ENCODE measurements around the gene SYT8. TPM values are rescaled to one million over a fixed set of nuclear protein-coding genes. Genes with fewer than 3 reads are reported as not detected.

SYT8 gene
- total RNA-seq, 1 experiment from 2014 or later, result 1.0 TPM

GRCh38 chr11:1832211-1832919, 2.4 kb upstream of the SYT8 start:
- Histone ChIP-seq H3K27ac (ENCODE audit: low read depth, low read length) (no peak overlapping the region; the same call in 1 of the 2 replicates), H3K27me3 (ENCODE audit: insufficient read depth, low read length) (no peaks in the 10 kb centered on the region), H4K20me1 (ENCODE audit: insufficient read depth) (no peaks in the 10 kb centered on the region), H3K4me2 (ENCODE audit: low read length) (peak overlapping the region; percentile 85), H3K79me2 (ENCODE audit: insufficient read depth, low read length) (no peaks in the 10 kb centered on the region), H3K9ac (ENCODE audit: low read length) (peak overlapping the region; percentile 35), H3K9me2 (ENCODE audit: insufficient read depth) (no peaks in the 10 kb centered on the region), H3K4me3 (replicated peaks in 1 of 2; ENCODE audit: low read depth in 1 of 2, low read length in 2 of 2) (peak overlapping the region; percentile 31 to 55), H2AFZ (ENCODE audit: low read depth, low read length, poor library complexity, severe bottlenecking) (peak overlapping the region; percentile 82), H3K36me3 (ENCODE audit: control insufficient read depth in 1 of 2, insufficient read depth in 2 of 2, low read length in 2 of 2) (no peaks in the 10 kb centered on the region), H3K4me1 (ENCODE audit: control insufficient read depth in 1 of 2, insufficient read depth in 2 of 2, low read length in 2 of 2) (peaks cover 57 to 82% of the 10 kb centered on the region in 2 experiments), H3K9me3 (ENCODE audit: control insufficient read depth in 1 of 2, insufficient read depth in 1 of 2, low read depth in 1 of 2, low read length in 2 of 2) (no peaks in the 10 kb centered on the region)
- intact Hi-C loops (cut with micrococcal nuclease), result loop anchor here (1.0 to 2.0 kb wide), 3 partner anchors 138 to 286 kb away; no protein-coding TSS in a partner anchor
- CTCF ChIA-PET, result interaction anchor here (0.6 to 5.0 kb wide), 28 partner anchors 7 to 326 kb away, joined by 3 to 259 read pairs (median 4); partner anchors contain the start of gene H19
- RAD21 ChIA-PET (ENCODE audit: low non-redundant PET in 1 of 2, low total read pairs in 2 of 2, uncharacterized antibody in 2 of 2, unreplicated experiment in 2 of 2), result interaction anchor here (0.6 to 3.1 kb wide), 16 partner anchors 8 to 319 kb away, joined by 3 to 63 read pairs (median 4); no protein-coding TSS in a partner anchor
- TF ChIP-seq RAD21 (IDR thresholded peaks at IDR 0.05; ENCODE audit: low read depth) (no peak), ZNF274 (IDR thresholded peaks at IDR 0.05; ENCODE audit: low read depth, low read length) (no peak), YY1 (IDR thresholded peaks at IDR 0.05; ENCODE audit: extremely low read depth, insufficient replicate concordance, low read depth, low read length) (peak; percentile 44), CTCF (IDR thresholded peaks at IDR 0.05 in 2 of 3, conservative IDR thresholded peaks at IDR 0.05 in 1 of 3; ENCODE audit: borderline replicate concordance in 1 of 3, insufficient read depth in 1 of 3, low read depth in 2 of 3, low read length in 2 of 3) (peak in 2 of 3 experiments; percentile 94 to 96; a peak in 4 of 6 replicates), POLR2AphosphoS5 (IDR thresholded peaks at IDR 0.05; ENCODE audit: low read depth, low read length) (0 out of 2 replicates have a peak, but pooled peaks have one; percentile 17), CBX3 (IDR thresholded peaks at IDR 0.05; ENCODE audit: low read depth) (no peak)
- DNase-seq (ENCODE audit: low read depth, low spot score) (no peak), ATAC-seq (peak; percentile 54)
- BruUV-seq (replicated peaks), result no TSS peak
- POLR2A ChIA-PET, result interaction anchor here (1.1 to 2.3 kb wide), 2 partner anchors 139 to 180 kb away, joined by 6 to 26 read pairs; no protein-coding TSS in a partner anchor
